KMS-11 (cell line): ENCODE data around the gene GPR137B.
"Not testable (repeated sequence)": the region's sequence is repeated elsewhere in the genome, so short reads cannot be mapped to it uniquely, and the experiment has no call there.

Source experiments
- H2AFZ ChIP-seq: fragments of 200-600 bp; sonication (generic); 2 replicates; pipeline ENCODE4 v1.6.1; 2016; ENCODE audit warnings: antibody characterized with exemption, mixed run types, low read depth
- H3K27ac ChIP-seq: fragments of 200-600 bp; sonication (generic); 2 replicates; pipeline ENCODE4 v1.6.1; 2016; ENCODE audit warnings: mild to moderate bottlenecking, mixed run types
- H3K27me3 ChIP-seq: fragments of 200-600 bp; sonication (generic); 2 replicates; pipeline ENCODE4 v1.6.1; 2017; ENCODE audit warnings: mild to moderate bottlenecking, low read depth, mixed run types, moderate library complexity; ENCODE audit not compliant: insufficient read depth
- H3K36me3 ChIP-seq: fragments of 200-600 bp; sonication (generic); 2 replicates; pipeline ENCODE4 v1.6.1; 2017; ENCODE audit warnings: mild to moderate bottlenecking, mixed run types; ENCODE audit not compliant: insufficient read depth
- H3K4me1 ChIP-seq: fragments of 200-600 bp; sonication (generic); 2 replicates; pipeline ENCODE4 v1.6.1; 2016; ENCODE audit warnings: mild to moderate bottlenecking, low read depth, mixed run types; ENCODE audit not compliant: poor library complexity, severe bottlenecking
- H3K4me2 ChIP-seq: fragments of 200-600 bp; sonication (generic); 2 replicates; pipeline ENCODE4 v1.7.0; 2016; ENCODE audit warnings: mild to moderate bottlenecking, mixed run types
- H3K4me3 ChIP-seq: fragments of 200-600 bp; sonication (generic); IDR thresholded peaks from 2 replicates; pipeline ENCODE4 v1.6.1; 2017; ENCODE audit warnings: low read depth, low read length, mixed read lengths; ENCODE audit not compliant: insufficient read depth
- H3K79me2 ChIP-seq: fragments of 200-600 bp; sonication (generic); 2 replicates; pipeline ENCODE4 v1.6.1; 2016; ENCODE audit warnings: low read depth, mixed run types; ENCODE audit not compliant: insufficient read depth
- H3K9ac ChIP-seq: fragments of 200-600 bp; sonication (generic); 2 replicates; pipeline ENCODE4 v1.6.1; 2016; ENCODE audit warnings: mild to moderate bottlenecking, mixed run types
- H4K20me1 ChIP-seq: fragments of 200-600 bp; sonication (generic); 2 replicates; pipeline ENCODE4 v1.6.1; 2016; ENCODE audit warnings: mild to moderate bottlenecking, mixed run types; ENCODE audit not compliant: insufficient read depth
- TF ChIP-seq, protein P1 (sequence below): fragments of 200-600 bp; sonication (generic); conservative IDR thresholded peaks from 2 replicates; pipeline ENCODE4 v1.6.1; 2017; ENCODE audit warnings: low read depth, mild to moderate bottlenecking, antibody characterized with exemption, low read length, moderate library complexity, mixed read lengths

The GPR137B gene

DNA sequence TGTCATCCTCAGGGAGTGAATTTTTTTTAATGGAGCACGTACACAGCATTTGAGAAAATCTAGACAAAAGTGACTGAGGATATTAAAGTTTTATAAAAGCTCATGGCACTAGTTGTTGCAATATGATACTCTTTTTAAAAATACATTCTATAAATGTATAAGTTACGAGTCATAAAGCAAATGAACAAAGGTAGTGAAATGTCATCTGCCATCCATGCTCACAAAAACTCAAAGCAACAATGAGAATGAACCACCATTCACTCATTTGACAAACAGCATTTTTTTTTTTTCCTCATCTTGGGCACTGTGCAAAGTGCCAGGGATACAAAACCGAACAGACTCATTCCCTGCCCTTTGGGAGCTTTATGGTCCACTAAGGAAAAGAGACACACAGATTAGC, 38.7 kb downstream of the GPR137B start:
- no peaks in the 10 kb centered on the region for H3K27me3 ChIP-seq
- no peaks in the 10 kb centered on the region for H4K20me1 ChIP-seq
- TF ChIP-seq, protein P1, sequence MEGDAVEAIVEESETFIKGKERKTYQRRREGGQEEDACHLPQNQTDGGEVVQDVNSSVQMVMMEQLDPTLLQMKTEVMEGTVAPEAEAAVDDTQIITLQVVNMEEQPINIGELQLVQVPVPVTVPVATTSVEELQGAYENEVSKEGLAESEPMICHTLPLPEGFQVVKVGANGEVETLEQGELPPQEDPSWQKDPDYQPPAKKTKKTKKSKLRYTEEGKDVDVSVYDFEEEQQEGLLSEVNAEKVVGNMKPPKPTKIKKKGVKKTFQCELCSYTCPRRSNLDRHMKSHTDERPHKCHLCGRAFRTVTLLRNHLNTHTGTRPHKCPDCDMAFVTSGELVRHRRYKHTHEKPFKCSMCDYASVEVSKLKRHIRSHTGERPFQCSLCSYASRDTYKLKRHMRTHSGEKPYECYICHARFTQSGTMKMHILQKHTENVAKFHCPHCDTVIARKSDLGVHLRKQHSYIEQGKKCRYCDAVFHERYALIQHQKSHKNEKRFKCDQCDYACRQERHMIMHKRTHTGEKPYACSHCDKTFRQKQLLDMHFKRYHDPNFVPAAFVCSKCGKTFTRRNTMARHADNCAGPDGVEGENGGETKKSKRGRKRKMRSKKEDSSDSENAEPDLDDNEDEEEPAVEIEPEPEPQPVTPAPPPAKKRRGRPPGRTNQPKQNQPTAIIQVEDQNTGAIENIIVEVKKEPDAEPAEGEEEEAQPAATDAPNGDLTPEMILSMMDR = no peak
- H3K4me3 ChIP-seq = no peak overlapping the region
- no peak overlapping the region for H2AFZ ChIP-seq
- H3K79me2 ChIP-seq = no peaks in the 10 kb centered on the region
- no peaks in the 10 kb centered on the region for H3K36me3 ChIP-seq
- no peak overlapping the region for H3K4me2 ChIP-seq
- no peak overlapping the region for H3K9ac ChIP-seq
- no peaks in the 10 kb centered on the region for H3K4me1 ChIP-seq
- no peak overlapping the region for H3K27ac ChIP-seq

DNA sequence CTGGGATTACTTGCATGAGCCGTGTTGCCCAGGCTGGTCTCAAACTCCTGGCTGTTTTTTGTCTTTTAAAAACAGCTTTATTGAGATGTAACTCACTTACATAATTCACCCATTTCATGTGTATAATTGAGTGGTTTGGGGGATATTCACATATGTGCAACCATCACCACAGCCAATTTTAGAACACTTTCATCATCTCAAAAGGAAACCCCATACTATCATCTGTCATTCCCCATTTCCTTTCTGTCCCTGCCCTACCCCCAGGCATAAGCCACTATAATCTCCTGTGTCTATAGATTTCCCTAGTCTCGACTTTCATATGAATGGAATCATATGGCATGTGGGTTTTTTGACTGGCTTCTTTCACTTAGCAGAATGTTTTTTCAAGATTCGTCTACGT, 43.3 kb downstream of the GPR137B start:
- H3K4me3 ChIP-seq = no peak overlapping the region
- H3K9ac ChIP-seq = no peak overlapping the region
- H3K4me1 ChIP-seq = no peaks in the 10 kb centered on the region
- H4K20me1 ChIP-seq = no peaks in the 10 kb centered on the region
- no peak overlapping the region for H2AFZ ChIP-seq
- no peaks in the 10 kb centered on the region for H3K36me3 ChIP-seq
- H3K79me2 ChIP-seq = no peaks in the 10 kb centered on the region
- H3K27ac ChIP-seq = no peak overlapping the region
- TF ChIP-seq, protein P1 = no peak
- H3K4me2 ChIP-seq = no peak overlapping the region
- no peaks in the 10 kb centered on the region for H3K27me3 ChIP-seq

DNA sequence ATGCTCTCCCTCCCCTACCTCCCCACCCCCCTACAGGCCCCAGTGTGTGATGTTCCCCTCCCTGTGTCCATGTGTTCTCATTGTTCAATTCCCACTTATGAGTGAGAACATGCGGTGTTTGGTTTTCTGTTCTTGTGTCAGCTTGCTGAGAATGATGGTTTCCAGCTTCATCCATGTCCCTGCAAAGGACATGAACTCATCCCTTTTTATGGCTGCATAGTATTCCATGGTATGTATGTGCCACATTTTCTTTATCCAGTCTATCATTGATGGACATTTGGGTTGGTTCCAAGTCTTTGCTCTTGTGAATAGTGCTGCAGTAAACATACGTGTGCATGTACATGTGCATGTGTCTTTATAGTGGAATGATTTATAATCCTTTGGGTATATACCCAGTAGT, 44.1 kb downstream of the GPR137B start:
- H3K27ac ChIP-seq, H3K27me3 ChIP-seq, H3K9ac ChIP-seq, H3K4me2 ChIP-seq, H4K20me1 ChIP-seq, H3K4me3 ChIP-seq, H3K4me1 ChIP-seq, H2AFZ ChIP-seq, H3K36me3 ChIP-seq, H3K79me2 ChIP-seq: not testable (repeated sequence)

DNA sequence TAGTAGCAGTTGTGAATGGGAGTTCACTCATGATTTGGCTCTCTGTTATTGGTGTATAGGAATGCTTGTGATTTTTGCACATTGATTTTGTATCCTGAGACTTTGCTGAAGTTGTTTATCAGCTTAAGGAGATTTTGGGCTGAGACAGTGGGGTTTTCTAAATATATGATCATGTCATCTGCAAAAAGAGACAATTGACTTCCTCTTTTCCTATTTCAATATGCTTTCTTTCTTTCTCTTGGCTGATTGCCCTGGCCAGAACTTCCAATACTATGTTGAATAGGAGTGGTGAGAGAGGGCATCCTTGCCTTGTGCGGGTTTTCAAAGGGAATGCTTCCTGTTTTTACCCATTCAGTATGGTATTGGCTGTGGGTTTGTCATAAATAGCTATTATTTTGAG, 45.7 kb downstream of the GPR137B start:
- not testable (repeated sequence) for H2AFZ ChIP-seq, H3K36me3 ChIP-seq, H3K4me2 ChIP-seq

DNA sequence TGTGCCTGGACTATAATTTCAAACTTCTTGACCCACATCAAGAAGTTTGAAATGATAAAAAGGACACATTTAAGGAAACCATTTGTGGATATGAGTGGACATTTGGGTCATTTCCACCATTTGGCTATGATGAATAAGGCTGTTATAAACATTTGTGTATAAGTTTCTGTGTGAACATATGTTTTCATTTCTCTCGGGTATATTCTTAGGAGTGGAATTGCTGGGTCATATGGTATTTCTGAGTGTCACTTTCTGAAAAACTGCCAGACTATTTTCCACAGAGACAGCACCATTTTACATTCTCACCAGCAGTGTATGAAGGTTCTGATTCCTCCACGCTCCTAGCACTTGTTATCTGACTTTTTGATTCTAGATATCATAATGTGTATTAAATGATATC, 50.8 kb downstream of the GPR137B start:
- H3K4me1 ChIP-seq = no peaks in the 10 kb centered on the region
- no peak overlapping the region for H3K27ac ChIP-seq
- no peak overlapping the region for H3K4me3 ChIP-seq
- no peaks in the 10 kb centered on the region for H3K79me2 ChIP-seq
- no peak overlapping the region for H2AFZ ChIP-seq
- H3K27me3 ChIP-seq = no peaks in the 10 kb centered on the region
- TF ChIP-seq, protein P1 = no peak
- H3K9ac ChIP-seq = no peak overlapping the region
- H3K4me2 ChIP-seq = no peak overlapping the region
- H4K20me1 ChIP-seq = no peaks in the 10 kb centered on the region
- H3K36me3 ChIP-seq = no peaks in the 10 kb centered on the region

More for the DNA sequence above, 45.7 kb downstream of the GPR137B start:
- H3K4me1 ChIP-seq, H3K79me2 ChIP-seq, H3K4me3 ChIP-seq, H4K20me1 ChIP-seq, H3K9ac ChIP-seq, H3K27ac ChIP-seq, H3K27me3 ChIP-seq: not testable (repeated sequence)
